Suprapubic skin (tissue), 4 donors: ENCODE data around the gene PLXNA1. TPM values are rescaled to one million over a fixed set of nuclear protein-coding genes. Genes with fewer than 3 reads are reported as not detected.

Source experiments
- DNase-seq, 2 donors: peaks; one replicate each; pipeline ENCODE4 v3.0.0-alpha.2; 2019; ENCODE audit warnings: low spot score in 2 of 2
- H3K27ac ChIP-seq: fragments of 200-600 bp; sonication (generic); one replicate; pipeline ENCODE4 v1.5.1; 2019
- H3K27me3 ChIP-seq: fragments of 200-600 bp; sonication (generic); one replicate; pipeline ENCODE4 v1.5.1; 2019
- H3K36me3 ChIP-seq: fragments of 200-600 bp; sonication (generic); one replicate; pipeline ENCODE4 v1.5.1; 2019
- H3K4me1 ChIP-seq: fragments of 200-600 bp; sonication (generic); one replicate; pipeline ENCODE4 v1.5.1; 2019
- H3K4me3 ChIP-seq: fragments of 200-600 bp; sonication (generic); one replicate; pipeline ENCODE4 v1.5.1; 2019; ENCODE audit warnings: mild to moderate bottlenecking
- H3K9me3 ChIP-seq: fragments of 200-600 bp; sonication (generic); one replicate; pipeline ENCODE4 v1.5.1; 2019
- CTCF ChIP-seq, 2 donors: fragments of 200-600 bp in 1 of 2; fragments of 450-650 bp in 1 of 2; sonication (generic) in 1 of 2; IDR thresholded peaks; one replicate each; pipeline ENCODE4 v1.5.1; 2016 to 2019; ENCODE audit warnings: antibody characterized with exemption in 2 of 2, mild to moderate bottlenecking in 1 of 2, moderate library complexity in 1 of 2
- EP300 ChIP-seq: sonication (generic); formaldehyde crosslinking; IDR thresholded peaks from one replicate; pipeline ENCODE4 v1.6.1; 2017; ENCODE audit warnings: antibody characterized with exemption
- POLR2A ChIP-seq, 2 donors: fragments of 450-650 bp; IDR thresholded peaks; one replicate each; pipeline ENCODE4 v1.6.1; 2017; ENCODE audit warnings: antibody characterized with exemption in 2 of 2, mild to moderate bottlenecking in 2 of 2, moderate library complexity in 2 of 2
- POLR2AphosphoS5 ChIP-seq, 3 donors: sonication (generic); formaldehyde crosslinking; IDR thresholded peaks; one replicate each; pipeline ENCODE4 v1.6.1; 2017; ENCODE audit warnings: antibody characterized with exemption in 3 of 3
- WGBS: methylation state at CpG from one replicate; pipeline ENCODE4 v1.1.5; 2018; 5-methylcytosine and 5-hydroxymethylcytosine counted together
- total RNA-seq, 4 donors: library from RNA; depleted of rRNA; stranded (reverse); fragments of >200 nt; gene quantifications; one replicate each; pipeline ENCODE4 v1.1.0, GENCODE V29; 2016

PLXNA1 gene
- total RNA-seq, 4 donors from 2014 or later: 48.4 to 77.9 (median 59.4) TPM

- 0% methylated on average over 3 of the region's 61 CpGs for WGBS
- Histone ChIP-seq H3K4me3 (peak overlapping the region; percentile 76), H3K36me3 (peaks cover 6% of the 10 kb centered on the region), H3K27me3 (no peaks in the 10 kb centered on the region), H3K27ac (peak overlapping the region; percentile 39), H3K9me3 (no peaks in the 10 kb centered on the region), H3K4me1 (peaks cover 48% of the 10 kb centered on the region)
- no peak for TF ChIP-seq POLR2A (IDR thresholded peaks at IDR 0.05)
- TF ChIP-seq EP300: no peak
- TF ChIP-seq CTCF (IDR thresholded peaks at IDR 0.05): no peak
- TF ChIP-seq POLR2AphosphoS5 (IDR thresholded peaks at IDR 0.05): no peak
- no peak for DNase-seq
Observed at GRCh38 chr3:126983653-126984390, 907 bp downstream of the PLXNA1 start.

- DNase-seq: no peak
- Histone ChIP-seq H3K9me3 (no peaks in the 10 kb centered on the region), H3K27ac (no peak overlapping the region), H3K27me3 (no peaks in the 10 kb centered on the region), H3K4me3 (peak overlapping the region; percentile 76), H3K4me1 (peaks cover 48% of the 10 kb centered on the region), H3K36me3 (peaks cover 13% of the 10 kb centered on the region)
- TF ChIP-seq POLR2AphosphoS5 (IDR thresholded peaks at IDR 0.05) (no peak), CTCF (IDR thresholded peaks at IDR 0.05) (no peak), EP300 (no peak), POLR2A (IDR thresholded peaks at IDR 0.05) (no peak)
- WGBS: 42% methylated on average over 12 of the region's 21 CpGs
Observed at GRCh38 chr3:126984391-126985131, 1.6 kb downstream of the PLXNA1 start.

- TF ChIP-seq EP300: no peak
- TF ChIP-seq POLR2A (IDR thresholded peaks at IDR 0.05): no peak
- no peak for TF ChIP-seq POLR2AphosphoS5 (IDR thresholded peaks at IDR 0.05)
- no peak for TF ChIP-seq CTCF (IDR thresholded peaks at IDR 0.05)
- DNase-seq: no peak
- peaks cover 48% of the 10 kb centered on the region for H3K4me1 ChIP-seq
- peaks cover 21% of the 10 kb centered on the region for H3K36me3 ChIP-seq
- H3K9me3 ChIP-seq: no peaks in the 10 kb centered on the region
- H3K4me3 ChIP-seq: peak overlapping the region; percentile 11
- no peak overlapping the region for H3K27ac ChIP-seq
- WGBS: 80% methylated on average over 15 of the region's 17 CpGs
- no peaks in the 10 kb centered on the region for H3K27me3 ChIP-seq
Observed at GRCh38 chr3:126985132-126985985, 2.4 kb downstream of the PLXNA1 start.

GRCh38 chr3:126986001-126986400 lies 3.1 kb downstream of the PLXNA1 start:
- H3K9me3 ChIP-seq: no peaks in the 10 kb centered on the region
- H3K27ac ChIP-seq: no peak overlapping the region
- H3K27me3 ChIP-seq: no peaks in the 10 kb centered on the region
- H3K4me1 ChIP-seq: peaks cover 48% of the 10 kb centered on the region
- H3K36me3 ChIP-seq: peaks cover 28% of the 10 kb centered on the region
- 47% methylated on average over 8 of the region's 9 CpGs for WGBS
- DNase-seq: no peak
- no peak overlapping the region for H3K4me3 ChIP-seq
- no peak for TF ChIP-seq POLR2A (IDR thresholded peaks at IDR 0.05)
- no peak for TF ChIP-seq POLR2AphosphoS5 (IDR thresholded peaks at IDR 0.05)
- TF ChIP-seq EP300: no peak
- TF ChIP-seq CTCF (IDR thresholded peaks at IDR 0.05): no peak
